ENCODE results near the gene TMEM121. TPM values are rescaled to one million over a fixed set of nuclear protein-coding genes. Genes with fewer than 3 reads are reported as not detected.

The TMEM121 gene
- total and polyA plus RNA-seq, 2 of the 8 experiments (the other 6 are each of a cell fraction or from before 2014, with no cell fraction given): 1.9 TPM; not detected in 1

DNA sequence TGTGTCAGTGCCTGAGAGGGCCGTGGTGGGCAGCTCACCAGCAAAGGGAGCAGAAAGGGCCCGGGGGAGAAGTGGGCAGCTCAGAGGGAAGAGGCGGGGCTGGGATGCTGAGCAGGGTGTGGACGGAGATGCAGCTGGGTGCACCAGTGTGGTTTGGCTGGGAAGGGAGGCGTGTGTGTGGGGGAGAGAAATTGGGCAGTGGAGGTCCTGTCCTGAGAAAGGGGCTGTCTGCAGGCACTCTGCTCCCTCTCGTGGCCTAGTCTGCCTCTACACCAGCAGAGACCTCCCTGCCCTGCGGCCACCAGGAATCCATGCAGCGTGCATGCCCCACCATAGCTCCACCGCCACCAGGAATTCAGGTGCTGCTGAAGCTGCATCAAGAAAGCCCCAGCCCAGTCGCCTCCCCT lies 6.4 kb downstream of the TMEM121 start:
- Histone ChIP-seq H3K36me3 (ENCODE audit: control insufficient read depth in 2 of 4, insufficient read depth in 4 of 4, low read length in 3 of 4) (no peaks in the 10 kb centered on the region), H2BK15ac (ENCODE audit: low read length) (no peak overlapping the region), H3K27me3 (replicated peaks in 1 of 4; ENCODE audit: control insufficient read depth in 3 of 4, extremely low read depth in 1 of 4, insufficient read depth in 3 of 4, low read length in 3 of 4) (peaks cover under 1 to 15% (median 9%) of the 10 kb centered on the region in 4 experiments), H3K79me2 (ENCODE audit: control insufficient read depth in 1 of 2, insufficient read depth in 2 of 2, low read length in 2 of 2) (no peaks in the 10 kb centered on the region), H2AK5ac (ENCODE audit: low read depth, low read length) (no peak overlapping the region), H2BK120ac (replicated peaks; ENCODE audit: low read depth, low read length) (no peak overlapping the region), H3K4me3 (ENCODE audit: extremely low read depth in 1 of 4, insufficient read depth in 2 of 4, low read depth in 3 of 4, low read length in 4 of 4) (no peak overlapping the region), H4K8ac (ENCODE audit: extremely low read depth, insufficient read depth, low read length) (no peak overlapping the region), H2BK5ac (ENCODE audit: low read depth, low read length) (no peak overlapping the region), H3K9me3 (ENCODE audit: insufficient read depth in 2 of 2, low read depth in 1 of 2, low read length in 1 of 2) (peaks cover 6 to 85% of the 10 kb centered on the region in 2 experiments; a peak in 3 of 4 replicates), H3K4ac (replicated peaks; ENCODE audit: insufficient read length, low read depth, low read length) (no peak overlapping the region), H4K20me1 (replicated peaks in 1 of 2; ENCODE audit: control insufficient read depth in 1 of 2, insufficient read depth in 2 of 2, low read length in 2 of 2) (no peaks in the 10 kb centered on the region), H3K27ac (ENCODE audit: low read depth, low read length) (no peak overlapping the region), H3K4me1 (replicated peaks in 1 of 4; ENCODE audit: control insufficient read depth in 3 of 4, insufficient read depth in 4 of 4, low read length in 3 of 4) (no peaks in the 10 kb centered on the region; a peak in 1 of 7 replicates), H3K56ac (replicated peaks; ENCODE audit: insufficient read length, low read depth, low read length) (no peak overlapping the region), H3K23me2 (ENCODE audit: low read depth, low read length) (no peaks in the 10 kb centered on the region), H2BK12ac (ENCODE audit: low read depth, low read length) (no peak overlapping the region), H4K91ac (replicated peaks; ENCODE audit: insufficient read length, low read length) (no peak overlapping the region), H2BK20ac (ENCODE audit: low read length) (no peak overlapping the region), H3K9ac (replicated peaks in 1 of 4; ENCODE audit: extremely low read depth in 1 of 4, low read depth in 3 of 4, low read length in 3 of 4) (no peak overlapping the region), H3K4me2 (ENCODE audit: insufficient read depth in 1 of 2, low read depth in 2 of 2, low read length in 2 of 2) (no peak overlapping the region), H4K5ac (ENCODE audit: insufficient read length, low read depth, low read length) (no peak overlapping the region), H2AFZ (ENCODE audit: low read length) (no peak overlapping the region), H3K23ac (ENCODE audit: insufficient read length) (no peak overlapping the region), H3K79me1 (ENCODE audit: low read depth, low read length) (no peaks in the 10 kb centered on the region), H3K14ac (ENCODE audit: insufficient read length) (no peak overlapping the region), H3K18ac (ENCODE audit: extremely low read depth, low read length) (no peak overlapping the region)
- CTCF ChIA-PET (ENCODE audit: partially characterized antibody): interaction anchor here (0.5 to 1.0 kb wide), 2 partner anchors 66 to 202 kb away, joined by 3 read pairs; no protein-coding TSS in a partner anchor
- WGBS, 2 experiments (ENCODE audit: extremely low coverage in 1 of 2, insufficient coverage in 1 of 2, insufficient read length in 1 of 2, insufficient replicate concordance in 2 of 2, low coverage in 1 of 2, low lambda C conversion rate in 2 of 2, missing lambda C conversion rate in 1 of 2): 73% methylated on average over 9 of the region's 10 CpGs; no CpG with 5 or more reads in 1 of the 2 experiments
- TF ChIP-seq, protein P1, sequence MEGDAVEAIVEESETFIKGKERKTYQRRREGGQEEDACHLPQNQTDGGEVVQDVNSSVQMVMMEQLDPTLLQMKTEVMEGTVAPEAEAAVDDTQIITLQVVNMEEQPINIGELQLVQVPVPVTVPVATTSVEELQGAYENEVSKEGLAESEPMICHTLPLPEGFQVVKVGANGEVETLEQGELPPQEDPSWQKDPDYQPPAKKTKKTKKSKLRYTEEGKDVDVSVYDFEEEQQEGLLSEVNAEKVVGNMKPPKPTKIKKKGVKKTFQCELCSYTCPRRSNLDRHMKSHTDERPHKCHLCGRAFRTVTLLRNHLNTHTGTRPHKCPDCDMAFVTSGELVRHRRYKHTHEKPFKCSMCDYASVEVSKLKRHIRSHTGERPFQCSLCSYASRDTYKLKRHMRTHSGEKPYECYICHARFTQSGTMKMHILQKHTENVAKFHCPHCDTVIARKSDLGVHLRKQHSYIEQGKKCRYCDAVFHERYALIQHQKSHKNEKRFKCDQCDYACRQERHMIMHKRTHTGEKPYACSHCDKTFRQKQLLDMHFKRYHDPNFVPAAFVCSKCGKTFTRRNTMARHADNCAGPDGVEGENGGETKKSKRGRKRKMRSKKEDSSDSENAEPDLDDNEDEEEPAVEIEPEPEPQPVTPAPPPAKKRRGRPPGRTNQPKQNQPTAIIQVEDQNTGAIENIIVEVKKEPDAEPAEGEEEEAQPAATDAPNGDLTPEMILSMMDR (IDR thresholded peaks at IDR 0.05; ENCODE audit: control extremely low read depth in 1 of 3, insufficient read depth in 1 of 3, low read depth in 1 of 3, low read length in 3 of 3): peak in 1 of 3 experiments; percentile 23; a peak in 1 of 4 replicates
- TF ChIP-seq, protein P2, sequence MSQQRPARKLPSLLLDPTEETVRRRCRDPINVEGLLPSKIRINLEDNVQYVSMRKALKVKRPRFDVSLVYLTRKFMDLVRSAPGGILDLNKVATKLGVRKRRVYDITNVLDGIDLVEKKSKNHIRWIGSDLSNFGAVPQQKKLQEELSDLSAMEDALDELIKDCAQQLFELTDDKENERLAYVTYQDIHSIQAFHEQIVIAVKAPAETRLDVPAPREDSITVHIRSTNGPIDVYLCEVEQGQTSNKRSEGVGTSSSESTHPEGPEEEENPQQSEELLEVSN (IDR thresholded peaks at IDR 0.05): no peak
- no peak for TF ChIP-seq BCL11A (IDR thresholded peaks at IDR 0.05; ENCODE audit: low read depth in 2 of 2, low read length in 2 of 2)
- TF ChIP-seq NANOG (IDR thresholded peaks at IDR 0.05; ENCODE audit: insufficient read depth, low read depth, low read length, poor library complexity, severe bottlenecking): no peak
- FAIRE-seq (no peak), DNase-seq (ENCODE audit: low read depth in 1 of 2, low spot score in 2 of 2) (no peak)
- POLR2A ChIA-PET (ENCODE audit: partially characterized antibody): no interaction called here

Measured in H1 (cell line).